Measurements from ENCODE around the gene PHF2.

The PHF2 gene

DNA sequence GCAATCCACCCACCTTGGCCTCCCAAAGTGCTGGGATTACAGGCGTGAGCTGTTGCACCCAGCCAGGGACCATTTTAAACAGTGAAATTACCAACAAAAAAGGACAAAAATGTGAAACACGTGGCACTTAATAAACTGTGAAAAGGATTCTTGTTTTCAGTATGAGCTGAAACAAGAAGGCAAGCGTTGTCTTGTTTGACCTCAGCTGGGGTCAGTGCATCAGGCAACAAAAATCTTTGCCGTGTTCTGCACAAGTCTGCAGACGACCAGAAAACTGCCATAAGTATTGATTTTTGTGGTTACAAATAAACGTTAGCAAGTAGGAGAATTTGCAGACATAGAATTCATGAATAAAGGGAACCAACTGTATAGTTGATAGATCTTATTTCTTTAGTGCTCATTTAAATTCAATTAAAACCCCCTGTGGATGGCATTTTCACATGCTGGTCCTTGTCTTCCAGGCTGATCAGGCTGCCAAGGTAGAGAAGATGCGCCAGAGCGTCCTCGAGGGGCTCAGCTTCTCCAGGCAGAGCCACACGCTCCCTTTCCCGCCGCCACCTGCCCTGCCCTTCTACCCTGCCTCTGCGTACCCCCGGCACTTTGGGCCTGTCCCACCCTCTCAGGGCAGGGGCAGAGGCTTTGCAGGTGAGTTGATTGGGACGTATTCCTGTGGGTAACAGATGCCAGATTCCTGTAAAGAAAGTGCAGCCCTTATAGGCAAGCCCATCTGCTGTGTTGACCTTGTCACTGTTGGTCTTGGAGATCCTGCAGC lies 18.8 kb upstream of the PHF2 start:
- no peak for DNase-seq (ENCODE audit: low read depth)
- TF ChIP-seq CTCF (IDR thresholded peaks at IDR 0.05; ENCODE audit: low read depth, low read length, missing control alignments), result no peak
- no peak overlapping the region for H3K4me3 ChIP-seq (ENCODE audit: low read depth, low read length)

- no peak overlapping the region for H3K4me3 ChIP-seq (ENCODE audit: low read depth, low read length)
- no peak for DNase-seq (ENCODE audit: low read depth)
- TF ChIP-seq CTCF (IDR thresholded peaks at IDR 0.05; ENCODE audit: low read depth, low read length, missing control alignments), result no peak
Measured at GRCh38 chr9:93558503-93558902, 17.9 kb upstream of the PHF2 start.

DNA sequence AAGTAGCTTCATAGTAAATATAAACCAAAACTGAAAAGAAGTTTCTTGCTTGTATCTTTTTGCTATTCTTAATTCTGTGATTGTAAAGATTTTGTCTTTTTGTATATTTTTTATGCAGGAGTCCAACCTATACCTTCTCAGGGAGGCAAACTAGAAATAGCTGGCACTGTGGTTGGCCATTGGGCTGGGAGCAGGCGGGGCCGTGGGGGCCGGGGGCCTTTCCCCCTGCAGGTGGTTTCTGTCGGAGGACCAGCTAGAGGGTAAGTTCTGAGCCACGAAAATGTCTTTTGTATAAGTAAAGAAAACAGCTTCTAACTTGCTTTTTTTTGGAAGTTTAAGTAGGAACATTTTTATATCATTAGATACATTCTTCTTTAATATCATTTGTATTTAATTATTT lies 15.4 kb upstream of the PHF2 start:
- TF ChIP-seq CTCF (IDR thresholded peaks at IDR 0.05; ENCODE audit: low read depth, low read length, missing control alignments), result no peak
- H3K4me3 ChIP-seq (ENCODE audit: low read depth, low read length), result no peak overlapping the region
- DNase-seq (ENCODE audit: low read depth), result no peak

DNA sequence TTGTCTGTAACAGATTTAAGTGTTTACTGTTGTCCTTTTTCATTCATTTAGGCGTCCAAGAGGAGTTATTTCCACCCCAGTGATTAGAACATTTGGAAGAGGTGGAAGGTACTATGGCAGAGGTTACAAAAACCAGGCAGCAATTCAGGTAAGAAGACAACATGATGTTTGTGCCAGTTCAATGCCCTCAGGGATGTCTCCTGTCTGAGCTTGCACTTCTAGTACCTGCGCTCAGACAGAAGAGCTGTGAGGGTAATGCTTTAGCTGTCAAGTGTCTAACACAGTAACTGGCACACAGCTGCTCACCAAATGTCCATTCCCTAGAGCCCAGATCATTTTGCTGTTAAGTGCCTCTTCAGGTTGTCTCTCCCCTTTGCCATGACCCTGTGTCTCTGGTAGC lies 14.2 kb upstream of the PHF2 start:
- no peak overlapping the region for H3K4me3 ChIP-seq (ENCODE audit: low read depth, low read length)
- no peak for DNase-seq (ENCODE audit: low read depth)
- TF ChIP-seq CTCF (IDR thresholded peaks at IDR 0.05; ENCODE audit: low read depth, low read length, missing control alignments), result no peak

DNA sequence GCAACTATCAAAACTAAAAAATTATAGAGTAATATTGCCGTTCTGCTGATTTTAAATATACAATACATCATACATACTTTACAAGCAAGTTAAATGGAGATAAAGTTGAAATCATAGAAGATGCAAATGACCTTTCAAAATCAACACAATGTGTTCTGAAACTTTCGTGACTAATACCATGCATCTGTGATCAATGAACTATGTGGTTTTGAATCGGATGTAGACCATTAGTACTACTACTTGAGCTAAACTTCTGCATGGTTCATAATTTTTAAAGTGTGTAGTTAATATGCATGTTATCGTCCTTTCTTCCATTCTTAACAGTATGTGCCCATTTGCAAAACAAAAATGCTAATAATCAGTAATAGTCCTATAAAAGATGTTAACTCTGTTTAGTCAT lies 11.3 kb upstream of the PHF2 start:
- H3K4me3 ChIP-seq (ENCODE audit: low read depth, low read length), result no peak overlapping the region
- TF ChIP-seq CTCF (IDR thresholded peaks at IDR 0.05; ENCODE audit: low read depth, low read length, missing control alignments), result no peak
- DNase-seq (ENCODE audit: low read depth), result no peak

DNA sequence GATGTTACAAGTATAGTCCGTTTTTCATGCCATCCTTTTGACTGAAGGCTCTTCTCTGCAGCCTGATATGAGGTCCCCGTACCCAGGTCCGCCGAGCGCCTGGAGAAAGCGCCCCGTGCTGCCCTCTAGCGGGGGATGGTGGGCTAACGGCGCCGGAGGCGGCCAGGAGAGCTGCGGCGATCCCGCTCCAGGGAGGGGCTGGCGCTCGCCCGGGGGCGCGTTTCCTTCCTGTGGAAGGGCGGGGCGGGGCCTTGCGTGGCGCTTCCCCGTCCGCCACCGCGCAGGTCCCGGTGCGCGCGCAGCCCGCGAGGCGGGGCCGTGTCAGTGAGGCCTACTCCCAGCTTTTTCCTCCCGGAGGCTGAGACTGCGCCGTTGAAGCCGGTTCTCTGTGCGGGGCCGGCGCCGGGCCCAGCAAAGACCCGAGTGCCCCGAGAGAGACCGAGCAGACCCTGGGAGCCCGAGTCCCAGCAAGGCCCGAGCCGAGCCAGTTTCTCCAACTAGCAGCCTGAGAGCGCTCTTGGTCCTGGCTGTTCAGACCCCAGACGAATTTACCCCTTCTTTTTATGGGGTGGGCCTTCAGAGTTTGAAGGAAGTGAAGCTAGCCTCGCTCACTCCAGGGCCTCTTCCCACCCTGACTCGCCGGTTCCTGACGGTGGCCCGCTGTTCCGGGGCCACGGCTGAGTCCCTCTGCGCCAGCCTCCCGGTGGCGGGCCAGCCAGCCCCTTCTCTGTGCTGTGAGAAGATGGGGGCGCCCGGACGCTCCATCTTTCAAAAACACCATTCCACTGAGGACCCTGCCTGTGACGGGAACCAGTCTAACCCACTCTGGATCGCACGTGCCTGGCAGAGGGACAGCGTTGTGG lies 9.7 kb upstream of the PHF2 start:
- H3K4me3 ChIP-seq (ENCODE audit: low read depth, low read length), result peak overlapping the region; percentile 78
- DNase-seq (ENCODE audit: low read depth), result peak; percentile 79
- peak; percentile 88 for TF ChIP-seq CTCF (IDR thresholded peaks at IDR 0.05; ENCODE audit: low read depth, low read length, missing control alignments)

All from GM12864 (cell line).